ES-I3 (cell line): ENCODE measurements around the gene PCYOX1L.
"Not testable (repeated sequence)": the region's sequence is repeated elsewhere in the genome, so short reads cannot be mapped to it uniquely, and the experiment has no call there.

Source experiments
- H3K36me3 ChIP-seq: 2 replicates; pipeline ENCODE4 v1.6.1; 2013; ENCODE audit warnings: mild to moderate bottlenecking, low read length, control low read depth, moderate library complexity; ENCODE audit not compliant: insufficient read depth
- H3K4me1 ChIP-seq: 2 replicates; pipeline ENCODE4 v1.6.1; 2013; ENCODE audit warnings: mild to moderate bottlenecking, control low read depth, low read length; ENCODE audit not compliant: insufficient read depth
- H3K9ac ChIP-seq: 2 replicates; pipeline ENCODE4 v1.6.1; 2013; ENCODE audit warnings: low read depth, mild to moderate bottlenecking, low read length, moderate library complexity
- H3K9me3 ChIP-seq: 2 replicates; pipeline ENCODE4 v1.6.1; 2013; ENCODE audit warnings: mild to moderate bottlenecking, low read length, moderate library complexity; ENCODE audit not compliant: control insufficient read depth, insufficient read depth

PCYOX1L gene

DNA sequence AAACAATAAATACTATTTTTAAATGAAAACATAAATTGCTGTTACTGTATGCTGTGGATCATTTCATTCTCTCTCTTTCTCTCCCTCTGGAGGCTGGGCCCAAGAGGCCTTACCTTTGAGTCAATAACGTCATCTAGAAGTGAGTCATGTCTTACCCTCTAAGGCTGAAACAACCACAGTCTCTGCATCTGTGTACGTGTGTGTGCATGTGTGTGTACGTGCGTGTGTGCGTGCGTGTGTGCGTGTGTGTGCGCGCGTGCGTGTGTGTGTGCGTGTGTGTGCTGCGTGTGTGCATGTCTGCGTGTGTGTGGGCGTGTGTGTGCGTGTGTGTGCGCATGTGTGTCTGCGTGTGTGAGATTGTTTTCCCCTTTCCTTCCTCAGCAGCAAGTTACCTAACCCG lies 34.9 kb downstream of the PCYOX1L start:
- H3K4me1 ChIP-seq, result no peaks in the 10 kb centered on the region
- H3K9me3 ChIP-seq, result no peaks in the 10 kb centered on the region
- no peaks in the 10 kb centered on the region for H3K36me3 ChIP-seq
- H3K9ac ChIP-seq, result no peak overlapping the region

DNA sequence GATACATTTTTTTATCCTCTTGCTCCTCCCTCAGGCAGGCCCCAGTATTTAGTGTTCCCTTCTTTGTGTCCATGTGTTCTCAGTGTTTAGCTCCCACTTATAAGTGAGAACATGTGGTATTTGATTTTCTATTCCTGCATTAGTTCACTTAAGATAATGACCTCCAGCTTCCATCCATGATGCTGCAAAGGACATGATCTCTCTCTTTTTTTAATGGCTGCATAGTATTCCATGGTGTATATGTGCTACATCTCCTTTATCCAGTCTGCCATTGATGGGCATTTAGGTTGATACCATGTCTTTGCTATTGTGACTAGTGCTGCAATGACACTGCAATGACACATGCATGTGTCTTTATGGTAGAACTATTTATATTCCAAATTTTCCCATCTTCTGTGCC lies 37.1 kb downstream of the PCYOX1L start:
- not testable (repeated sequence) for H3K36me3 ChIP-seq, H3K4me1 ChIP-seq, H3K9ac ChIP-seq, H3K9me3 ChIP-seq

DNA sequence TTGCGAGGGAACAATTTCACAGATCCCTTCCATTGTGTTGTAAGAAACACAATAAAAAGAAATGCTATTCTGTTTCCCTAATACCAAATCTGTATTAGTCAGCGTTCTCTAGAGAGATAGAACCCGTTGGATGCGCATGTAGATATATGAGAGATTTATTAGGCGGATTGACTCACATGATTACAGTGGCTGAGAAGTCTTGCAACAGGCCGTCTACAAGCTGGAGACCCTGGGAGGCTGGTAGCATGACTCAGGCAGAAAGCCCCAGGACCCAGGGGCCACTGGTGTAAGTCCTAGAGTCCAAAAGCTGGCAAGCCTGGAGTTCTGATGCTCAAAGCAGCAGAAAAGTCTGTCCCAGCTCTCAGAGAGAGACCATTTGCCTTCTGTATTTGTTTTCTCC lies 39.7 kb downstream of the PCYOX1L start:
- Histone ChIP-seq H3K9ac (no peak overlapping the region), H3K36me3 (no peaks in the 10 kb centered on the region), H3K4me1 (peaks cover 7% of the 10 kb centered on the region; the same call in 1 of the 2 replicates), H3K9me3 (no peaks in the 10 kb centered on the region)

DNA sequence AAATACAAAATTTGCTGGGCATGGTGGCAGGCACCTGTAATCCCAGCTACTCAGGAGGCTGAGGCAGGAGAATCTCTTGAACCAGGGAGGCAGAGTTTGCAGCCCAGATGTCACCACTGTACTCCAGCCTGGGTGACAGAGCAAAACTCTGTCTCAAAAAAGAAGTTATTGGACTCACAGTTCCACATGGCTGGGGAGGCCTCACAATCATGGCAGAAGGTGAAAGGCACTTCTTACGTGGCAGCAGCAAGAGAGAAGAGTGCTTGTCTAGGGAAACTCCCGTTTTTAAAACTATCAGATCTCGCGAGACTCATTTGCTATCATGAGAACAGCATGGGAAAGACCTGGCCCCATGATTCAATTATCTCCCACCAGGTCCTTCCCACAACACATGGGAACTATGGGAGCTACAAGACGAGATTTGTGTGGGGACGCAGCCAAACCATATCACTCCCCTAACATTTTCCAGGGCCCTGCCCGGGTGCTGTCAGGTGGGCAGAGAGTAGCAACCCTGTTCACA lies 41.0 kb downstream of the PCYOX1L start:
- H3K36me3 ChIP-seq, H3K9ac ChIP-seq, H3K9me3 ChIP-seq, H3K4me1 ChIP-seq: not testable (repeated sequence)

DNA sequence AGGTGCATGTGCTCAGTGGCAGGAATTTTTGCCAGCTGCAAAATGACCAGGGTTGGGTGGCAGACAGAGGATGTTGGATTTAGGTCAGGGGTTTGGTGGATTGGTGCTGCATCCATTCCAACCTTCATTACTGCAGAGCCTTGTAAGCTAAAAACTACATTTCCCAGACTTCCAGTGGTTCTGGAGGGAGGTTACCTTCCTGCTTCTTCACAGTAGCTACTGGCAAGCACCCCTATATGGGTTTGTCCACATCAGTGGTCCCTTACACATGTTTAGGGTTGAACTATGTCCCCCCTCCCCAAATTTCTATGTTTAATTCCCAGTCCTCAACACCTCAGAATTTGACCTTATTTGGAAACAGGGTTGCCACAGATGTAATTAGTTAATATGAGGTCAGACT lies 41.9 kb downstream of the PCYOX1L start:
- no peaks in the 10 kb centered on the region for H3K9me3 ChIP-seq
- H3K9ac ChIP-seq, result no peak overlapping the region
- H3K36me3 ChIP-seq, result no peaks in the 10 kb centered on the region
- H3K4me1 ChIP-seq, result peaks cover 16% of the 10 kb centered on the region; the same call in 1 of the 2 replicates

DNA sequence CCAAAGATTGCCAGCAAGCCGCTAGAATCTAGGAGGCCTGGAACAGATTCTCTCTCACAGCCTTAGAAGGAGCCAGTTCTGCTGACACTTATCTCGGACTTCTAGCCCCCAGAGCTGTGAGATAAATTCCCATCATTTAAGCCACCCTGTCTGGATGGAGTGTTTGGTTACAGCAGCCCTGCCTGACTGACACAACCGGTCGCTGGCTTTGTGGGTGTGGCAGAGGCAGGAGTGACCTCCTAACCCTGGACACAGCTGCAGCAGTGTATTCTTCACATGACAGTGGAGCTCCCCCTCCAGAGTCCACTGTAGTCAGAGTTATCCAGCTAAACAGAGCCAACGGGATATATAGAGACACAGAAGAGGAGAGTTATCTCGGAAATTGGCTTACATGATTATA lies 42.5 kb downstream of the PCYOX1L start:
- Histone ChIP-seq H3K9me3 (no peaks in the 10 kb centered on the region), H3K36me3 (no peaks in the 10 kb centered on the region), H3K9ac (no peak overlapping the region), H3K4me1 (peaks cover 21% of the 10 kb centered on the region; the same call in 1 of the 2 replicates)

DNA sequence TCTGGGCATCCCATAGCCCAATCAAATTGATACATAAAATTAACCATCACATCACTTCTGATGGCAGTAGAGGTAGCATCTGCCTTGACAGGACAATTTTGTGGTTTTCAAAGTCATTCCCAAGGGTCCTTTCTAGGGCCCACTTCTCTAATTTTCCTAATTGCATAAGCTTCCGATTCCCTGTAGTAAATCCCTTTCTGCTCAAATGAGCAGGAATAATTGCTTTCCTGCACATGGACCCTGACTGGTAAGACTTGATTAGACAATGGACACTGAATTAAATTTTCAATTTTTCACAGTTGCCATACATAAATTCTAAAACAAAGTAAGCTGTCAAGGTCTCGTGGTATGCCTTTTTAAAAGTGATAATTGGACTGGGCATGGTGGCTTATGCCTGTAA lies 43.2 kb downstream of the PCYOX1L start:
- H3K4me1 ChIP-seq, result peaks cover 29% of the 10 kb centered on the region; the same call in 1 of the 2 replicates
- no peaks in the 10 kb centered on the region for H3K9me3 ChIP-seq
- no peak overlapping the region for H3K9ac ChIP-seq

DNA sequence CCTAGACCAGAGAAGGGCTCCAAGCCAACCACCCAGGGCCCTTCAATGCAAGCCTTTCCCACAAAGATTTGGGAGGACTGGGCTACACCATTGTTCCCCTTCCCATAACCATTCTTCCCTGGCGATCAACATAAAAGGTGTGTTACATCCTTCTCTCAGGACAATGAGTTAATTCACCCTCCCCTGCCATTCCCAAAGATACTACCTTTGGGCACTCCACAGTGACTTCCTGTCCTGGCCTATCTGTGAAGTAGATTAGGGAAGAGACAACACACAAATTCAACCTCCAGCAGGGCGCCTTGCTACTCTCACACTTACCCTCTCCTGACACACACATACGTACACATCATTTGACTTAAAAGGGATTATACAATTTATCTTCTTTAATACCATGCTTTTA lies 44.4 kb downstream of the PCYOX1L start:
- peaks cover 40% of the 10 kb centered on the region for H3K4me1 ChIP-seq
- H3K36me3 ChIP-seq, result no peaks in the 10 kb centered on the region
- H3K9me3 ChIP-seq, result no peaks in the 10 kb centered on the region
- no peak overlapping the region for H3K9ac ChIP-seq

More for the DNA sequence above, 43.2 kb downstream of the PCYOX1L start:
- no peaks in the 10 kb centered on the region for H3K36me3 ChIP-seq

DNA sequence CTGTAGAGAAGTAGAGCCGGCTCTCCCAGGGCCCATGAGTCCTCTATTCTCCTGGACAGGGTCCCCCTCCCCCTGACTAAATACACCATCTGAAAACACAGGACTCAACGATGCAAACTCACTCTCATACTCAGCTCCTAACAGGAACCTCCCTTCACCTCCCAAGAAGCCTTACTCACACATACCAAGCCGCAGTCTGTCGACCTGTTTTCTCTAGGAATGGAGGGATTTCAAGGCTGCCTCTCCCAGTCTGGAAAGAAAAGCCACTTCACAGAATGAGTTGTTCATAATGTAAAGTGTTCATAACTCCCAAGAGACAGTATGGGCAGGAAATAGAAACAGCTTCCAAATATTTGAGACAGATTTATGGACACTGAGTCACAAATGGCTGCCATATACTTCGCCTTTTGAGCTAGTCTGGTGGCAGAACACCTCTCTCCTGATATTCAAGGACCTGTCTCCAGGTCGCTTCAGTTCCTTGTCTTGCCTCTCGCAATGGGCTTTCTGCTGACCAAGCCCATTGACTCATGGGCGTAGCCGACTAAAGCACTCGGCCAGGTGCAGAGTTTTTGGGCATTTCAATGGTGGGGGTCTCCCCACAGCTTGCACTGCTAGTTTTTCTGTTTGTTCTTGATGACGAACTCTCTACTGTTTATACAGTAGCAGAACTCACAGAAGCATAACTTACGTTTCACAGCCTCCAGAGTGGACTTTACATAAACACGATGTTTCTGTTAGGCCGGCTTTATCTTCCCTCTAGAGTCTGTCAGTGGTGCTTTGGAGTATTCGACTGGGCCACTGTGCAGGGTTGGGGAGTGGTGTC lies 46.3 kb downstream of the PCYOX1L start:
- peaks cover 42% of the 10 kb centered on the region for H3K4me1 ChIP-seq
- H3K9ac ChIP-seq, result no peak overlapping the region

DNA sequence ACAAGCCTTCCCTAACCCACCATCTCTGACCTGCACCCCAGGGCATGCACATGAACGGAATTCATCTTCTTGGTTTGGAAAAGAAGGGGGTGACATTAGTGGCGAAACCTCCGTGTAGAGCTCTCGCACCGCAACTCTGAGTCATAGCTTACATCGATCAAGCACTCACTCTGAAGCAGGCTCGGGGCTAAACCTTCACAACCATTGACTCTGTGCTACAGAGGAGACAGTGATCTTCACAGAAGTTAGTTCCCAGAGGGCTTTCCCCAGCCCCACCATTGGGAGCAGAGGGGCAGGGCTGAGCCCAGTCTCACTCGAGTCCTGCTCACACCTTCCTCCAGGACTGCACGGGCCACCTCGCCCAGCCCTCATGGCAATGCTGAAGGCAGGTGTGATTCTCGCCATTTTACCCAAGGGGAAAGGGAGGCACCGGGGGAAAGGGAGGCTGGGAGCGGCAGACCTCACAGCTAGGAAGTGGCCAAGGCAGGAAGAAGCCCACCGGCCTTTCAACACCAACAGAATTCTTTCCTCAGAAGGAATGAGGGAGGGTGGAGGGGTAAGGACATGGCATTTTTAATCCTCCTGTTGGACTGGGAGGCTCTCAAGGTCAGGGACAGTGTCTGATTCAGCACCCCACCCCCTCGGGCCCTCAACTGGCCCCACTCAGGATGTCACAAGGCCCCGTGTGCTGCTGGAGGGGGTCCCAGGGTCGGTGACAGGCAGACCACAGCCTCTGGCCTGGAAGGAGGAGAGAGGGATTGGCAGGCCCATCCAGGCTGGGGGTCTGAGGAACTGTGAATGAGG lies 47.1 kb downstream of the PCYOX1L start:
- H3K9me3 ChIP-seq, result no peaks in the 10 kb centered on the region
- no peaks in the 10 kb centered on the region for H3K36me3 ChIP-seq
- H3K4me1 ChIP-seq, result peaks cover 40% of the 10 kb centered on the region
- no peak overlapping the region for H3K9ac ChIP-seq

More for the DNA sequence above, 46.3 kb downstream of the PCYOX1L start:
- Histone ChIP-seq H3K9me3 (no peaks in the 10 kb centered on the region), H3K36me3 (no peaks in the 10 kb centered on the region)

DNA sequence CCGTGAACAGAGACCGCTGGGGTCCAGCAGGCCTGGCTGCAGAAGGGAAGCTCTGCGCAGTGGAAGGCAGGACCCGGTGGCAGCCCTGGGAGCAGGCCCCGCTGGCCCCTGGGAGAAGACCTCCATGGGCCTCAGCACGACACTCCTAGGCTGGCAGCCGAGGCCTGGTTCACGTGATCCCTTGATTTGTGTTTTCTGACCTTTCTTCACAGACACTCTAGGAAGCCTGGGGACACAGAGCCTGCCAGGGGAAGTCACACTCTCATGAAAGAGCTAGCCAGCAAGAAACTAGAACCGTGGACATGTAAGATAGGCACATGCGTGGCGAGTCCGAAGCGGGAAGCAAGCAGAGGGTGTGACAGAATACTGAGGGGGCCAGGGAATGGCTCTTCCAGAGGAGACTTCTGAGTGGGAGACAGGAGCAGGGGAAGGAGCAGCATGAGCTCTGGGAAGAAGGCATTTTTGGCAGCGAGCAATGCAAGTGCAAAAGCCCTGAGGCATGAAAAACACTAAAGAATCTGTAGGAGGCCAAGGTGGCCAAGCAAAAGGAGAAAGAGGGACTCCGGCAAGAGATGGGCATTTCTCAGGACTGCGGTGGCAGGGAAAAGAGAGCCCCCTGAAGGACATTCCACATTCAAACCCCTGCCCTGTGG lies 47.8 kb downstream of the PCYOX1L start:
- H3K36me3 ChIP-seq, result no peaks in the 10 kb centered on the region
- H3K4me1 ChIP-seq, result peaks cover 38% of the 10 kb centered on the region
- no peak overlapping the region for H3K9ac ChIP-seq
- no peaks in the 10 kb centered on the region for H3K9me3 ChIP-seq

DNA sequence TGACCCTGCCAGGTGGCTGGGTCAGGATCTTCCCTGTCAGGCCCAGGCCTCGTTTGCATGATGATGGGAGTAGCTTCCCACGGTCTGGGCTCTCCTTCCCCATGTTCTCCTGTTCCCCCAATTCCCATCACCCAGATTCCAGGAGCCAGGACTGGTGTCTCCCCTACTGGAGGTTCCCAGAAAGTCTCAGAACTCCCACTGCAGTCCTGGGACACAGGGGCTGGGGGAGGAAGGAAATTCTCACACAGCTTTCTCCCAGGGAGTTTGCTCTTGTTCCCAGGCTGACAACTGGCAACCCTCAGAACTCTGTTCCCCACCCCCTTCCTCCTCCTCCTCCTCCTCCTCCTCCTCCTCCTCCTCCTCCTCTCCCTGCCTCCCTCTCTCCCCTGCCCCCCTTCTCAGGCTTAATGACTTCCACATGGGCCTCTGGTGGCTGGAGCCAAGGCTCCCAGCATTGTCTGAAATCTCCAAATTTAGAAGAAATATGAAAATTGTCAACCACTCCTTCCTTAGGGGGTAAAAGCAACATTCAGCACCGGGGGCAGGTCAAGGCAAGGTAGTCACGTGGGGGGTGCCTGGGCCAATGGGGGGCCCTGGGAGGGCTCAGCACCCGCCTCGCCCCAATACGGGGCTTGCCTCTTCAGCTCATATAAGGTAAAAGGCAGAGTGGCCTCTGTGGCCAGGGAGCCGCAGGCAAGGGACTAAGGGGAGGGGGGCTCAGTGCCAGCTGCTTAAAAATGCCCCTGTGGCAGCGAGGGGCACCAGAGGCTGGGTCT lies 48.5 kb downstream of the PCYOX1L start:
- Histone ChIP-seq H3K4me1 (peaks cover 38% of the 10 kb centered on the region), H3K9me3 (no peaks in the 10 kb centered on the region), H3K36me3 (no peaks in the 10 kb centered on the region), H3K9ac (no peak overlapping the region)

DNA sequence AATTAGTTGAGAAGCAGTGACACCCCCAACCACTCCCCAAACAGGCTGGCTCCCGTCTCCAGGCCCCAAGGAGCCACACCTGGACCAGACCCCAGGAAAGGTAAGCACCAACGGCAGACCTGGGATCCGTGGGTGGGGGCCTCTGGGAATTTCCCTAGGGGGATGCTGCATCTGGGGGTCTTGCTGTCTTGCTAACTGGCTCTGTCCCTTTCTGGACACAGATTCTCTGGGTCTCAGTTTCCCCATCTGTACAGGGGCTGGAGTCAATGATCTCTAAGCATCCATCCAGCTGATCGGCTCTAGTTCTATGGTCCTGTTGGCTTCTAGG lies 49.1 kb downstream of the PCYOX1L start:
- peaks cover 38% of the 10 kb centered on the region for H3K4me1 ChIP-seq
- H3K36me3 ChIP-seq, result no peaks in the 10 kb centered on the region
- no peak overlapping the region for H3K9ac ChIP-seq
- H3K9me3 ChIP-seq, result no peaks in the 10 kb centered on the region
